HG02981 (cell line): ENCODE data around the gene CASKIN2.
"Not testable (repeated sequence)": the region's sequence is repeated elsewhere in the genome, so short reads cannot be mapped to it uniquely, and the experiment has no call there.

Experiments used
- ATAC-seq: cut with Tn5 transposase; IDR thresholded peaks from one replicate; pipeline ENCODE4 v1.9.1; 2021; ENCODE audit warnings: mild to moderate bottlenecking, moderate library complexity; ENCODE audit not compliant: unreplicated experiment

CASKIN2 gene

DNA sequence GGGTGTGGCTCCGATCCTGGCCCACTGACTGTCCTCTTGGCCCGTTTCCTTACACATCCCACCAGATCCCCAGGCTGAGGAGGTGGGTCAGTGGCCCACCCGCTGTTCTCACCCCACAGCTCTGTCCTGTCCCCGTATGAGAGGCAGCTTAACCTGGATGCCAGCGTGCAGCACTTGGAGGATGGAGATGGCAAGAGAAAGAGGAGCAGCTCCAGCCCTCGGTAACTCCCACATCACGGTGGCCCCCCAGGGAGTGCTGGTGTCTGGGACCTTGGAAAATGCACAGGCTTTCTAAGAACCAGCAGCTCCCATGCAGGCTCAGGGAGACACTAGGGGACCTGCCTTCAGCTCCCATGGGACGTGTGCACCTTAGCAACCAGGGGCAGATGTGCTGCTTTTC, 6.0 kb upstream of the CASKIN2 start:
- ATAC-seq: no peak

DNA sequence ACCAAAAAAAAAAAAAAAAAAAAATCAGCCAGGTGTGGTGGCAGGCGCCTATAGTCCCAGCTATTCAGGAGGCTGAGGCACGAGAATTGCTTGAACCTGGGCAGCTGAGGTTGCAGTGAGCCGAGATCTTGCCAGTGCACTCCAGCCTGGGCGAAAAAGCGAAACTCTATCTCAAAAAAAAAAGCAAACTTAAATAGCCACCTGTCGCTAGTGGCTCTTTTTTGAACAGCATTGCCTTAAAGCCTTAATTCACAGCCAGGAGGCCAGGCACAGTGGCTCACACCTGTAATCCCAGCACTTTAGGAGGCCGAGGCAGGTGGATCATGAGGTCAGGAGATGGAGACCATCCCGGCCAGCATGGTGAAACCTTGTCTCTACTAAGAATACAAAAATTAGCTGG, 5.1 kb upstream of the CASKIN2 start:
- ATAC-seq: not testable (repeated sequence)

DNA sequence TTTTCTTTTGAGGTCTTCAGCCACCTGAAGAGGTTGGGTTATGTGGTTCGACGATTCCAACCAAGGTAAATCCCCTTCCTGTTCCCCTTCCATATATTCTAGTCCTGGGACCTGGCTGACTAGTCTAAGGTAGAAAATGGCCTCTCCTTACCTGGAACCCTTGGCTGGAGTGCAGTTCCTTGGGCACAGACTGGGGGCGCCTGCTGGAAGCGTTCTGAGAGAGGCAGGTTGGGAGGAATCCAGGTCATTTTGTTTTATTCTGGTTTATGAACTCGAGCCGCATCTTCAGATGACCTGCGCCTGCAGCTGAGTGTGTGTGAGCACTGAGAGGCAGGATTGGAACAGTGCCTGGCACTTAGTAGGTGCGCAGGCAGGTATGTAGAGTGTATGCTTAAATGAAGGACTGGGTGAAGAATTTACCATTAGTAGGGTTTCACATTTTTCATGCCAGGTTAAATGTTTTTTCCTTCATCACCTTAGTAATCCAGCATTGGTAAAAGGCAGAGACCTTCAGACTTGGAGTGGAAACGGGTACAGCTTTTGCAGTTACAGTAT, 3.7 kb upstream of the CASKIN2 start:
- ATAC-seq: no peak

DNA sequence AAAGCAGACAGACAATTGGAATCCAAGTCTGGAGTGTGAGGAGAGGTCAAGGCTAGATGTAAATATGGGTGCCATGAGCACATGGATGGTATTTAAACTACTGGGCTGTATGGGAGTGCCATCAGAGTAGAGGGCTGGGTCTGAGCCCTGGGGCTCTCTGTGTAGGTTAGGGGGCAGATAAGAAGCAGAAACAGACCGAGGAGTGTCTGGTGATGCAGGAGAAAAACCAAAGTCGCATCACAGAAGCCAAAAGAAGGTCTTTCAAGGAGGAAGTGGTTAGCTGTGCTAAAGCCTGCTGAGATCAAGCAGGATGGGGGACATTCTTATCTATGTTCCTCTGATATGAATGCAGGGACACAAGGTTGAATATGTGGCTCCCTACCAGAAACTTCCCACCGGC, 2.9 kb upstream of the CASKIN2 start:
- no peak for ATAC-seq

DNA sequence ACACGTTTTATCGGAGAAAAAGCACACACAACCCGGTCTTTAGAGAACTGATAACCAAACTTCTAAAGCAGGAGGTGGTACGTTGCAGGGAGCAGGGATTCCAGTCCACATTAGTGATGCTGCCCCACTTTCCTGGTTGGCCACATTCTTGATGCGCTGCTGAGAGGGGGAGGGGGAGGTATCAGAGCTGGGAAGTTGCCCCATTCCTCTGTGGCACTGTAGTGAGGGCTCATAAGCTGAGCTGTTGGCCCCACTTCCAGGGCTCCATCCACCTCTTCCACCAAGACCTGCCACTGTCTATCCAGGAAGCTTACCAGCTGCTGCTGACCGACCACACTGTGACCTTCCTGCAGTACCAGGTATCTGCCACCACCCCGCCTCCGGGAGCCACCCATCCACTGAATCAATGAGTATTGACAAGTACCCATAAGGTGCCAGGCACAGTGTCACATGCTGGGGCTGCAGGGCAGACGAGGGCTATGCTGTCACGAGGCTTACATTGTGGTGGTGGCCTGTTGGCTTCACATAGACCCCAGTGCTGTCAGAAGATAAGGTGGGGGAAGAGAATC, 2.0 kb upstream of the CASKIN2 start:
- no peak for ATAC-seq

DNA sequence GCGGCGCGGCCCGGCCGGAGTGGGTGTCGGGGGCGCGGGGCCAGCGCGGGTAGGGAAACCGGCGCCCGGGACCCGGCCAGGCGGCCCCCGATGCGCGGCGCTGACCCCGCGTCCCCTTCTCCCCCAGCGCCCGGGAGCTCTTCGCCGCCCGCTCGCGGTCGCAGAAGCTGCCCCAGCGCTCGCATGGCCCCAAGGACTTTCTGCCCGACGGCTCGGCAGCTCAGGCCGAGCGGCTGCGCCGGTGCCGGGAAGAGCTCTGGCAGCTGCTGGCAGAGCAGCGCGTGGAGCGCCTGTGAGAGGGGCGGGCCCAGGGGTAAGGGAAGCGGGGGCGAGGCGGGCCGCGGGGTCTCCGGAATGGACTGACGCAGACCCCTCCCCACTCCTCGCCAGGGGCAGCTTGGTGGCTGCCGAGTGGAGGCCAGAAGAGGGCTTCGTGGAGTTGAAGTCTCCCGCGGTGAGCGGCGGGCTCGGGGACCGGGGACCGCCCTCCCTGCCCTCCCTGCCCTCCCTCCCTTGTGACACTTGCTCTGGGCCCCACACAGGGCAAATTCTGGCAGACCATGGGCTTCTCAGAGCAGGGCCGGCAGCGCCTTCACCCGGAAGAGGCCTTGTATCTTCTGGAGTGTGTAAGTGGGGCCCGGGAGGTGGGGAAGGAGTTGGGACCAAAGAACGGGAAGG, 1.4 kb upstream of the CASKIN2 start:
- peak; percentile 6 for ATAC-seq

DNA sequence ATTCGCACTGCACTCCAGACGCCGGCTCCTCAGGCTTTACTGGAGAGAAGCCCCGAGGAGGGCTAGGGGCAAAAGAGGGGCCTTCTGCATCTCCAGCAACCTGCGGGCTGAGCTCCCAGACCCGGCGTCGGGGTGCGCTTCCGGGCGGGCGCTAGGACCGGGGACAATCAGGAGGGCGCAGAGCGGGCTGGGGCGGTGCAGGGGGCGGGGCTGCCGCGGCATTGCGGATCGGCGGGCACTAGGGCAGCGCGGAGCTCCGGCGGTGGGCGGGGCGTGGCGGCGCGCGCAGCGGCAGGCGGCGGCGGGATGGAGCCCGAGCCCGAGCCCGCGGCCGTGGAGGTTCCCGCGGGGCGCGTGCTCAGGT, 900 bp upstream of the CASKIN2 start, which contains the start of gene TSEN54:
TSEN54 (plus strand) TSS at position 274 of the 364 bp plus-strand sequence; CDS start at position 307, 33 bp downstream.
- ATAC-seq: peak; percentile 71

DNA sequence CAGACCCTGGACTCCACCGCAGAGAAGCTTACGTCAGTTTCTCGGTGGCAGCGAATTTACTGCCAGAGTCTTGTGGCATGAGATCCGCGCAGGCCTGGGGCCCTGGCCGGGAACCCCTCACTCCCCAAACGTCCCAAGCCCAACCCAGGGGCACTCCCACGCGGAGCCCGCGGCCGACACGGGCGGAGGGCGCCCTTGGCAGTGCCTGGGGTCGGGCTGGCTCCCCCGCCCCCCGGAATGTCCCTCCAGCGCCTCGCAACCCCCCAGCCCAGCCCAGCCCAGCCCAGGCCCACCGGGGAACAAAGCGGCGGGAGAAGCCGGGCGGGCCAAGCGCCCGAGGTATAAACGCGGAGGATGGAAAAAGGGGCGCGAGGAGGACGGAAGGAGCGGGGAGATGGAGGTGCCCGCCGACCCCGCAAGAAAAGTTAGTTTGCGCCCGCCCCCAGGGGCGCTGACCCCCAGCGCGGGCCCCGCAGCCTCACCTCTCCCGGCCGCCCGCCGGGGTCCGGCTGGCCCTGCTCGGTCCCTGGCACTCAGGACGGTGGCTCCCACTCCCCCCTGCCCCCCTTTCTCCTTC, 330 bp downstream of the CASKIN2 start:
- no peak for ATAC-seq

DNA sequence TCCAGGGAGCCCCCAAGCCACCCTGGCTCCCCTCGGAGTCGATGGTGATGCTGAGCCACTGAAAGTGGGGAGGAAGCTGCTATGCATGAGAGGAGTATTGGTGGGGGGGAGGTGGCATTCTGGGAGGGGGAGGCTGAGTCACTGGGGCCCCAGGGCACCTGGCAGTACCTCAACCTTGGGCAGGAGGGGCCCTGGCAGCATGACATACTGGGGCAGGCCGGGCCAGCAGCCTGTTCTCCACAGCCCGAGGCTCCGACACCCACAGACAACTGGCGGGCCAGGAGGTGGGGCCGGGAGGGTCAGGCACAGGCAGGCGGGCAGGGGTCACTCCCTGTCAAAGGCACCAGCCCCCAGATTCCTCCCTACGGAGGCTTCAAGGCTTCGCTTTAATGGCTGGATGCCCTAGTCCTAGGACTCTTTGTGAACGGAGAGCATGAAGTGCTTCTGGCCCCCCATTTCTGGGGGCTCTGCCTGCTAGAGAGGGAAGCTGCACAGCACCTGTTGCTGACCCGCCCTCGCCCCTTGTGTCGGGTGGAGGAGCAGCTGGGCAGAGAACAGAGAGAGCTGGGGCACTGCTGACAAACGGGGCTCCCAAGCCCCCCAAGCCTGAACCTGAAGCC, 928 bp downstream of the CASKIN2 start:
- ATAC-seq: no peak

DNA sequence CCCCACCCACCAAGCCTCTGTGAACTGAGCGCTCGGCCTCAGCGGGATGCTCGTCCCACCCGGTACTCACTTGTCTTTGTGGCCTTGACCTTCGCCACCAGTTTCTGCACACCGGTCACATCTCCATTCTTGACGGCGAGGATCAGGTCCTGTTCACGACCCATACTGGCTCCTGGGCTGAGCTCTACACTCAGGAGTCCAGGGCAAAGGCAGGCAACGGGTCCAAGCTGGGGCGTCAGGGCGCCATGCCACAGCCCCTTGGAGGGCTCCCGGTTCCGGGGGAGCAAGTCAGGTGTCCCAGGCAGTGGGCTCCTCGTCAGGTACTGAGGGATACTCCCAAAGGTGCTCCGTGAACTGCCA, 1.7 kb downstream of the CASKIN2 start:
- ATAC-seq: no peak

DNA sequence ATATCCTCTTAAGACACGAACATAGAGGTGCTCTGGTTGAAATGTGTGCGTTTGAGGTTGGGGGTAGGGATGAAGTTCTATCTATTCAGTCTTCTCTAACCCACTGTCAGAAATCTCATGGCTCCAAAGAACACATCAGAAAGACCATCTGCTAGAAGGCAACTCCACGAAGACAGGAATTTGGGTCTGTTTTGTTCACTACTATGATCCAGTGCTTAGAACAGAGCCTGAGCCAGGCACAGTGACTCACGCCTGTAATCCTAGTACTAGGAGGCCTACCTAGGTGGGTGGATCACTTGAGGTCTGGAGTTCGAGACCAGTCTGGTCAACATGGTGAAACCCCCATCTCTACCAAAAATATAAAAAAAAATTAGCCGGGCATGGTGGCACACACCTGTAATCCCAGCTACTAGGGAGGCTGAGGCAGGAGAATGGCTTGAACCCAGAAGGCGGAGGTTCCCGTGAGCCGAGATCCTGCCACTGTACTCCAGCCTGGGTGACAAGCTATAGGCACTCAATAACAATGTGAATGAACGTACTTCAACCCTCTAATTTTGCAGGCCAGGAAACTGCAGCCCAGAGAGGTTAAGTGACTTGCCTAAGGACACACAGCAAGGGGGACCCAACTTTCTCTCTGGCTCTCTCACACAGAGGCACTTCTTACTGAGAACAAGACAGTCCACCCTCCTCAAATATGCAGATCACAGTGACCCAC, 2.3 kb downstream of the CASKIN2 start:
- ATAC-seq: no peak

DNA sequence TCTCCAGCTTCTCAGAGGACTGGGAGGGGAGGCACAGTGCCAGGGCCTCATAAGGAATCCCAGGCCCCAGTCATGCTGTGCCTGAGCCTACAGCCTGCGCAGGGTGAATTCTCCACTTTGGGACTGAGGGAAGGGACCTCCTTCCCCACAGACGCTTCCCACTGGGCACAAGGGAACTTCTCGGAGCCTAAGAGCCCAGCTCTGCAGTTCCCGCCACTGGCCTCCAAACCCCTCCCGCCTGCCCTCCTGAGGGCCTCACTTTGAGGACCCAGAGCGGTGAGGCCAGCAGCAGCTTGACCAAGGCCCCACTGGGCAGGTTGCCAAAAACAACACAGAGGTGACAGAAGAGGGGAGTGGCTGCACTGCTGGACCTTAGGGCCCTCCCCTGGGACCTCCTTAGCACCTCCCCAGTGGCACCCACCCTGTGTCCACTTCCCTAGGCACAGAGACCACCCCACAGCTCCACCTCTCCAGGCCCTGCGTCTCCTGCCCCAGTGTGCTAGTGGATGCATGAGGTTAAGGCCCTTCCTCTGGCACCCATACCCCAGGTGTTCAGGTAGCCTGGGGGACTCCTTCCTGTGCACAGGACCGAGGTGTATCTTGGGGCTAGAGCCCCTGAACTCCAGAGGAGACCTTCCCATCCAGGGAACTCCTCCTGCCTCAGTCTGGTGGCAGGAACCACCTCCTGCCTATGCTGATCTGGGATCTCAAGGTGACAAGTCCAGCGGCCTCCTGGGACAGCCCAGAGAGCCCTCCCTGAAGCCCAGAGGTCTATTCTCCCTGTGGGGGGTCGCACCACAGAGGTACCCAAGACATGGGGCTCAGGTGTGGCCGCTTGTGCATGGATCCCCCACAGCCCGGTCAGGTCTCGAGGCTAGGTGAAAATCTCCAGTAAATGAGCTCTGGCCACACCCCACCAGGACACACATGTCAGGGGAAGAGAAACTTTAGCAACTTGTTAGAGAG, 3.4 kb downstream of the CASKIN2 start:
- no peak for ATAC-seq

DNA sequence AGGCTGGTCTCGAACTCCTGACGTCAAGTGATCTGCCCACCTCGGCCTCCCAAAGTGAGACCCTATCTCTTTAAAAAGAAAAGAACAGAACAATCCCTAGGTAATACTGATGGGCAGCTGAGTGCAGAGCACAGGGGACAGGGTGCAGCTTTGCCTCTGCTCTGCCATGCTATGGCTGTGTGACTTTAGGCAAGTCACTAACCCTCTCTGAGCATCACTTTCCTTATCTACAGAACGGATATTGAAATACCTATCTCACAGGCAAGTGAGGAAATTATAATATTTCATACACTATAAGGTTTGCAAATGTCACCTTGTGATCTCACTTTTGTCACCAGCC, 4.1 kb downstream of the CASKIN2 start:
- ATAC-seq: no peak

DNA sequence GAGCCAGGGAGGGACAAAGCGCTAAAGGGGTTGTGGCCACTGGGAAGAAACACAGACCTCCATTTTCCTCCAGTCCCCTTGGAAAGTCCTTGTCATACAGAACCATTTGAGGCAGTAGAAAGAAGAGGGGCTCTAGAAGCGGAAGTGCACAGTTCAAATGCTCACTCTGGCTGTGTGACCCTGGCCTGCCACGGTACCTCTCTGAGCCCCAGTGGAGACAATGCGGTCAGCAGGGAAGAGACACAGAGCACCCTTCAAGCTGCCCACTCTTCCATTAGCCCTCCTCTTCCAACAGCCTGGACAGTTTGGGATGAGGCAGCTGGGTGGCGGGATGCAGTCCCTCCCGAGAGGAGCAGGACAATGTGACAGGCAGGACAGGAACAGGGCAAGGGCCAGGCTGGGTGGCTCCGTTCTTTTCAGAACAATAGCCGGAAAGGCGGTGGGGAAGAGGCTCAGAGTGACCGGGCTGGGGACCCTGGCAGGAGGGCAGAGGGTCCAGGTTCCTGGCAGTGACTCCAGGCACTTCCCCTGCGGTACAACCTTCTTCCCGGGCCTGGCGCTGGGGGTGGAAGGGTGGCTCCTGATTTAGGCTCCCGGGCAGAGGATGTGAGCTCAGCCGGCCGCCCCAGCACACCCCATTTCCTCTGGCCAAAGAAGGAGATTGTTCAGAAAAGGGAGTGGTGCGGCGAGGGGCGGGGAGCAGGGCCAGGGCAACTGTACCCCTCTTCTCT, 5.6 kb downstream of the CASKIN2 start:
- no peak for ATAC-seq

DNA sequence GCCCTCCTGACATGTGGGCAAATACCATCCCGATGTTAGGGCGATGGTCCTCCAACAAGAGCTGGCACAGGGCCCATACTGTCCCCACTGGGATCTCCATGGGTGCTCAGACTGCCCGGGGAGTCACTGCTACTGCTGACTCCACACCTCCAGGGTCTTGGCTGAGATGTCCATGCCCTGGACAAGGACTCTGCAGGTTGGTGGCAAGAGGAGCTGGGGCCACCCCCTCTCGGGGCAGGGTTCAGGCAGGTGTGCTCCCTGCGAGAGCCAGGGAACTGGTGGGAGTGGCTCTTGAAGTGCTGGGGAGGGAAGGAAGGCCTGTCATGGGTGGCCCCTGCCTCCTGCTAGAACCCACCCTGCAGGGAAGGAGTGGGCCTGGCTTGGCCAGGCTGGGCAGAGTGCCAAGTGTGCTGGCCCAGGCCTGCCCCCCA, 6.4 kb downstream of the CASKIN2 start:
- no peak for ATAC-seq

DNA sequence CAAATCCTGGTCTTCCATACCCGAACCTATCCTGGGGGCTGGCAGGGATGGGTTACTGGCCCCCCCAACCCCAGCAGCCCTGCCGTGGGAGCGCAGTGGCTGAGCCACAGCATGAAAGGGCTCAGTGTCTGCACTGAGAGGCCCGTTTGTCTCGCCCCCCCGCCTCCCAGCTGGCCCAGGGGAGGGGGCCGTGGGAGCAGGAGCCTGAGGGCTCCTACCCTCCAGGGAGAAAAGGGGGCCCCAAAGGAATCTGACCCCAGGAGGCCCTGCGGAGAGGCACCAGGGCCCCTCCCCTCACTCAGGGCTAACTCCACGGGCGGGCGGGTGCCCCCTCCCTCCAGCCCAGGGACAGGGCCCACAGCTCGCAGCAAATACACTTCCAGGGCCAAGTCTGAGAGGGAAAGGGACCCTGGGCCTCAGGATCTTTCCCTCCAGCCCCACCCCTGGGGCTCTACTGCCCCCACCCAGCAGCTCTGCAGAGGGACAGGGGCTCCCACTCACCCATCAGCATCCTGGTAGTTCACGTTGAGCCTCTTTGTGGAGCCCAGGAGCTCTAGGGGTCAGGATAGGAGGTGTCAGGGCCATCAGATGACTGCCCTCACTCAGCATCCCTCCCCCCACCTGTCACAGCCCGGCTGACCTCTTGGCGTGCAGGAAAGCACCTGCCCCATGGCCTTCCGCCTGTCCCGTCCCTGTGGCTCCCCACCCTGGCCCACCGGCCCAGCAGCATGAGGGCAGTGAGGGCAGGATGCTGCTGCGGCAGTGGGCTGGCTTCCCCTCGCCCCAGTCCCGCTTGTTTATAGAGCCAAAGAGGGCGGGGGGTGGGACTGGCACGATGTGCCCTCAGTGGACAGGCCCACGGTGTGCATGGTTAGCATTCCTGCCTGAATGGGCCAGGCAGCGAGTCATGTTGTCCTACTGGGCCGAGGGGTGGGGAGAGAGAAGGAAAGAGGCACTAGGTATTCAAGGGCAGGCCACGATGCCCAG, 7.3 kb downstream of the CASKIN2 start:
- ATAC-seq: no peak

DNA sequence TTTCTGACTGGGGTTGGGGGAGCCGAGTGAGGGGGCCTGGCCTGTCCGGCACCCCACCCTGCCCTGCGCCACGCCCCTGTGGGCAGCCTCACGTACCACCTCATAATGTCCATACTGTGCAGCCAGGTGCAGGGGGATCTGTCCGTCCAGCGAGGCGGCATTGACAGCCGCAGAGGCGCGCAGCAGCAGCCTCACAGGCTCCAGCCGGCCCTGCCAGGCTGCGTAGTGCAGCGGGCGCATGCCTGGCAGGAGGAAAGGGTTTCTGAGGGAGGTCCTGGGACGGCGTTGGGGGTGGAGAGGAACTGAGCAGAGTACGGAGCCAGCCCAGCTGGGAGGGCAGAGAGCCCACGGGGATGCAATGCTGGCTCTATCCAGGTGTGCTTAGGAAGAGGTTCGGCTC, 8.4 kb downstream of the CASKIN2 start:
- ATAC-seq: no peak

DNA sequence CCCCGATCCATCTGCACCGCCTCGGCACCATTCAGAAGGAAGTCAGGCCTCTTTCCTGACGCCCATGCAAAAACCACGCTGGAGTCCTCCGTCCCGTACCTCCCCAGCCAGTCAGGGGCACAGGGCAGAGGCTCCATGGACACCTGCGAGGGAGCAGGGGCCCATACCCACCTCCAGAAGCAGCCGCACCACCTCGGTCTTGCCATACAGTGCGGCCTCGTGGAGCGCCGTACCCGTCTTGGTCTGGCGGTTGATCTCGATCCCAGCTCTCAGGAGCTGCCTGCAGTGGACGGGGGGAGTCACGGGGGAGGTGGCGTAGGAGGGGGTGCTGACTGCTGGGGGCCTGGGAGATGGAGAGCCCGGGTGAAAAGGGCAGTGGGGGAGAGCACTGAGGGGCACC, 9.2 kb downstream of the CASKIN2 start:
- ATAC-seq: no peak
